Measurements from ENCODE around the gene CLRN3. TPM values are rescaled to one million over a fixed set of nuclear protein-coding genes. Genes with fewer than 3 reads are reported as not detected.

CLRN3 gene
- total RNA-seq, 1 donor from 2014 or later = not detected

DNA sequence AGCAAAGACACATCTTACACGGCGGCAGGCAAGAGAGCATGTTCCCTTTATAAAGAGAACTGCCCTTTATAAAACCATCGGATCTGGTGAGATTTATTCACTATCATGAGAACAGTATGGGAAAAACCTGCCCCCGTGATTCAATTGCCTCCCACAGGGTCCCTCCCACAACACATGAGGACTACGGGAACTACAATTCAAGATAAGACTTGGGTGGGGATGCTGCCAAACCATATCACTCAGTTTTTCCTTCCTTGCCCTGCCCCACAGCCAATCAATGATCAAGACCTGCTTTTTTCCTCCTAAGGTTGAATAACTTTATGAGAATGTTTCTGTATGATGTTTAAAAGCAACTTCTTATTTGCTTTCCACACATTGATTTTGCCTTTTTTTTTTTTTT, 11.0 kb upstream of the CLRN3 start:
- no peak for DNase-seq (ENCODE audit: extremely low read depth, low read depth, low spot score)

GRCh38 chr10:127899766-127900387, 7.1 kb upstream of the CLRN3 start:
- no peak for DNase-seq (ENCODE audit: extremely low read depth, low read depth, low spot score)

- DNase-seq (ENCODE audit: extremely low read depth, low read depth, low spot score) = no peak
Observed at GRCh38 chr10:127897177-127897576, 4.4 kb upstream of the CLRN3 start.

GRCh38 chr10:127896590-127896989, 3.8 kb upstream of the CLRN3 start:
- DNase-seq (ENCODE audit: extremely low read depth, low read depth, low spot score) = no peak

GRCh38 chr10:127894146-127894545, 1.4 kb upstream of the CLRN3 start:
- no peak for DNase-seq (ENCODE audit: extremely low read depth, low read depth, low spot score)

GRCh38 chr10:127890832-127891334, 1.9 kb downstream of the CLRN3 start:
- no peak for DNase-seq (ENCODE audit: extremely low read depth, low read depth, low spot score)

GRCh38 chr10:127890216-127890615, 2.5 kb downstream of the CLRN3 start:
- DNase-seq (ENCODE audit: extremely low read depth, low read depth, low spot score) = no peak

GRCh38 chr10:127889605-127890195, 3.0 kb downstream of the CLRN3 start:
- no peak for DNase-seq (ENCODE audit: extremely low read depth, low read depth, low spot score)

- no peak for DNase-seq (ENCODE audit: extremely low read depth, low read depth, low spot score)
Observed at GRCh38 chr10:127888521-127889312, 4.0 kb downstream of the CLRN3 start.

- no peak for DNase-seq (ENCODE audit: extremely low read depth, low read depth, low spot score)
Observed at GRCh38 chr10:127887541-127888415, 5.0 kb downstream of the CLRN3 start.

GRCh38 chr10:127886371-127887051, 6.2 kb downstream of the CLRN3 start:
- no peak for DNase-seq (ENCODE audit: extremely low read depth, low read depth, low spot score)

- no peak for DNase-seq (ENCODE audit: extremely low read depth, low read depth, low spot score)
Observed at GRCh38 chr10:127884501-127884900, 8.2 kb downstream of the CLRN3 start.

DNA sequence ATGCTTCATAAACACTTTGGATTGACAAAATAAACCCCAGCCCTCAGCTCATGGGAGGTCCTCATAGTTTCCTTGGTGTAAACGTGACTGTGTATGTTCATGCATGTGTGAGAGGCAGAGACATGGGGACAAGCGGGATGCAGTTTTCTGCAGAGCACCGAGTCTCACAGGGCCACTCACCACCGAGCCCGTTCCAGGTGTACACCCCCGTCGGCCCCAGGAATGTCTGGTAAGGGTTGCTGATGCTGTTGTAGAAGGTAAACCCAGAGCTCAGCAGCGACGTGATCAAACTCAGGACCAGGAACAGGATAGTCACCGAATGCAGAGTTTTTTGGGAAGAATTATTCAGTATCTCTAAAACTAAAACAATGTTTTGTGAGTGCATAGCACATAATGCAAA, 9.2 kb downstream of the CLRN3 start:
- no peak for DNase-seq (ENCODE audit: extremely low read depth, low read depth, low spot score)

DNA sequence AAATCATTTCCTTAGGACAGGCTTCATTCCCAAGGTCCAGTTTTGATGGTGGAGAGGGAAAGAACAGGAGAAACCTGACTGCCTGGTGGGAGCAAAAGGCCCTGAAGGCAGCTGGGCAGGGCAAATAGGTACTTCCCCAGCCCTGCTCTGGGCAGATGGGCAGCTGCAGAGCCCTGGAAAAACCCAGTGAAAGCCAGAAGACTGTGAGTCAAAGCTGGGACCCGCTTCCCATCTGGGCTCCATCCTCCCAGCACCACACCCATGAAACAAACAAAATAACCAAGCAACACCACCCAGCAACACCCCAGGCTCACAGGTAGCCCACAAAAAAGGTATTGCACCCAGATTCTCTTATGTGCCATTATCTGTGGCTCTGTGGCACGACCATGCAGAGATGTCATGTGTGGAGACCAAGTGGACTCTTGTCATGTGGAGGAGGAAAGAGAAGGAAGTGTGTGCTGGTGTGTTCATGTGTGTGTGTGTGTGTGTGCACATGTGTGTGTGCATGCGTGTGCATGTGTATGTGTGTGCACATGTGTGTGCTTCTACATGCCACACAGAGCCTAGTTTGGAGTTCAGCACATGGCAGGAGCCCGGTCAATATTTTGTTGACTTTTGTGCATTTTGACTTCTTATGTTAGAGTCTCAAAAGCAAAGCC, 9.8 kb downstream of the CLRN3 start:
- no peak for DNase-seq (ENCODE audit: extremely low read depth, low read depth, low spot score)

GRCh38 chr10:127882391-127882790, 10.3 kb downstream of the CLRN3 start:
- no peak for DNase-seq (ENCODE audit: extremely low read depth, low read depth, low spot score)

DNA sequence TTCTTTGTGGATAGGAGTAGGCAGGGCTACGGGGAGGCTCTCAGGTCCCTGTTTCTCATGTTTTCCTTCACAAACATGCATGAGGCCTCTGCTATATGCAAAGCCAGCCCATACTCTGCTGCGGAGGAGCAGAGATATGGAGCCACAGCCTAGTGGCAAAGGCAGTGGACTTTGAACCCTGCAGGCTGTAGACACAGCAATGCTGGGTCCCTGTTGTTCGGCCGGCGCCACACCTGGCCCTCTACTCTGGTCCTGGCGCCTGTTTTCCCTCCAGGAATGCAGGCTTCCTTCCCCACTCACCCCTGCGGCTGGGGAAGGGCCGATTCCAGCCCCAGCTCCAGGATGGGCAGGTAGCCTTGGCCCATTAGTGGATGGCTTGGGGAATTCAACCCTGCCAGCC, 11.5 kb downstream of the CLRN3 start:
- DNase-seq (ENCODE audit: extremely low read depth, low read depth, low spot score) = no peak

- no peak for DNase-seq (ENCODE audit: extremely low read depth, low read depth, low spot score)
Observed at GRCh38 chr10:127880557-127880956, 12.2 kb downstream of the CLRN3 start.

DNA sequence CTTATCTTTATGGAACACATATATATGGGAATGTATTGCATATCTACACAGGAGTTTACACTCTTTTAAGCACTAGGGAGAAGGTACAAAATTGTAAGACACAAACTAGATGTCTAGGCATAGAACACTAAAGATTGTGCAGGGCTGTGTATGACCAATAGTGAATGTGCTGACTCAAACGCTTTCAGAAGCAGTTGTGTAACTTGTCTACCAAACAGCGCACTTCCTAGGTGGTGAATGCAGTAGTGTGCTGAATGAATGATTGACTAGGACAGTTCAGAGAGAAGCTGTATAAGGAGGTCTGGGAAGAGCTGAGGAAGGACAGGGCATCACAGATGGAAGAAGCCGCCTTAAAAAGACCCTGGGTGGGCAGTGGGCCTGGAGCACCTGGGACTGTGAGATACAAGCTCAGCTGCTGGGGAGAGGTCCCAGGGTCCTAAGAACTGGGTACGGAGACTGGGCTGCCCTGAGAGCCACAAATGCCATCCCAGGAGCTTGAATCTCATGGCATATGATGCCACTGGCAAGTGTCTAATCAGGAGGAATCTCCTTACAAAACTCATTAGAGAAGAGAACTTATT, 14.2 kb downstream of the CLRN3 start:
- DNase-seq (ENCODE audit: extremely low read depth, low read depth, low spot score) = no peak

GRCh38 chr10:127877699-127878098, 15.0 kb downstream of the CLRN3 start:
- DNase-seq (ENCODE audit: extremely low read depth, low read depth, low spot score) = no peak
